A549 treated with GW870086 at 1 μM for 4 hours (cell line): ENCODE data around the gene PFKM. TPM values are rescaled to one million over a fixed set of nuclear protein-coding genes. Genes with fewer than 3 reads are reported as not detected.

Experiments used
- total RNA-seq: library from RNA; stranded (reverse); fragments of 200-300 nt; extraction: Qiagen RNA extraction; gene quantifications from 5 replicates; pipeline ENCODE4 v1.2.3, GENCODE V29; 2022; ENCODE audit warnings: low read depth

Gene PFKM
- total RNA-seq = 23.7 to 27.3 TPM (median 26.5 TPM) in 5 replicates

GRCh38 chr12:48119078-48119833, at the start of gene PFKM:
Gene PFKM, plus strand, starts transcription at chr12:48119364. Its CDS starts 3,411 bp downstream, at chr12:48122775.

GRCh38 chr12:48105867-48106680, 13.1 kb upstream of the PFKM start, which contains the start of gene SENP1:
Gene SENP1, minus strand, starts transcription at chr12:48106079. Its CDS starts 4,607 bp downstream, at chr12:48101472.

GRCh38 chr12:48157018-48157888, 38.1 kb downstream of the PFKM start, which contains the start of gene ASB8:
Gene ASB8, minus strand, starts transcription at chr12:48157515. Its CDS starts 4,019 bp downstream, at chr12:48153496.

DNA sequence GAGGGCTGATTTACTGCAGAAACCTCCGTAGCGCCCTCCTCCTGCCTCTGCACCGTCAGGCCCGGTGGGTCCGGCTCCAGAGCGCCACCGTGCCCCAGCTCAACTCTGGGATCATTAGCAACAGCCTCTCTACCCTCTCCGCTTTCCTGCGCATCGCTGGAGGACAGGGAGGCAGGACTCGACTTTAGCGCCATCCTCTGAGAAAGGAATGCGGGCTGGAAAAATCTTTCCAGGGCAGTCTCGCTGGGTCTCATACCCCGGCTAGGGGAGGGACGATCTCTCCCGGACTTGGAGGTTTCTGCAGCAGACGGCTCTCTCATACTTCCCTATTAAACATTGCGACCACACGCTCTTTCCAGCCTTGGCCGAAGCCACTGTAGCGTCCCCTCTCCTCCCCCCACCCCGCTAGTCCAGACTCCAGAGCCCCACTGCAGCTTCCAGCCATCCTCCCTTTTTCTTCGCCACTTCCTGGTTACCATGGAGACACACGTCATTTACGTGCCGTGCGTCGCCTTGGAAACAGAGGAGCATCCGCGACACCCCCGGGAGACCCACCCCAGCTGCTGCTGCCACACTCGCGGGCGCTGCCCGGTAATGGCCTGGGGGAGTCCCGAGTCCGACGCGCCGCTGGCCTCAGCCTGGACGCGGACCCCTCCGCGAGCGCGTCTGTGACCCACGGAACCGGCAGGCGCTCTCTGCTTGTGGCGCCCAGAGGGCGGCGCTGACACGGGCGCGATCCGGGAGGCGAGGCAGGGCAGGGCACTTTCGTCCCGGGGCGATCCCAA, 64.1 kb downstream of the PFKM start, which contains the start of gene CCDC184:
TSS of gene CCDC184 (plus strand) at position 554 of the 785 bp plus-strand sequence. CDS start 479 bp downstream, outside the sequence.

Other genes with a start within 250 kb of the PFKM start
- gene VDR, start 214.4 kb upstream of the PFKM start, total RNA-seq = 2.8 to 3.8 TPM (median 3.0 TPM) in 5 replicates
- gene TMEM106C, start 155.8 kb upstream of the PFKM start, total RNA-seq = 119 to 142 TPM (median 124 TPM) in 5 replicates
- 0.02 to 0.08 TPM (median 0.06 TPM) in 4 of 5 replicates, not detected in the other for gene COL2A1, start 114.9 kb upstream of the PFKM start, total RNA-seq
- 9.6 to 13.3 TPM (median 12.3 TPM) in 5 replicates for gene SENP1, start 13.3 kb upstream of the PFKM start, total RNA-seq
- 12.4 to 17.2 TPM (median 14.4 TPM) in 5 replicates for gene ASB8, start 38.2 kb downstream of the PFKM start, total RNA-seq
- 2.2 to 3.3 TPM (median 3.3 TPM) in 5 replicates for gene CCDC184, start 64.3 kb downstream of the PFKM start, total RNA-seq
- gene OR10AD1, start 83.9 kb downstream of the PFKM start, total RNA-seq = not detected in 5 replicates
- gene ZNF641, start 231.6 kb downstream of the PFKM start, total RNA-seq = 4.8 to 8.1 TPM (median 5.7 TPM) in 5 replicates